Mononuclear cell (primary cell): ENCODE data around the gene ALDOB. TPM values are rescaled to one million over a fixed set of nuclear protein-coding genes. Genes with fewer than 3 reads are reported as not detected.

Experiments used
- H3K27me3 ChIP-seq: 2 replicates; pipeline ENCODE4 v1.6.0; 2011; ENCODE audit warnings: low read length, control low read depth; ENCODE audit not compliant: insufficient read depth
- H3K4me1 ChIP-seq: 2 replicates; pipeline ENCODE4 v1.5.1; 2011; ENCODE audit warnings: mild to moderate bottlenecking, low read length, control low read depth; ENCODE audit not compliant: insufficient read depth
- H3K4me3 ChIP-seq: 2 replicates; pipeline ENCODE4 v1.5.1; 2011; ENCODE audit warnings: mild to moderate bottlenecking, low read length, moderate library complexity
- H3K9me3 ChIP-seq: 2 replicates; pipeline ENCODE4 v1.5.1; 2011; ENCODE audit warnings: low read depth, mild to moderate bottlenecking, control low read depth, low read length
- total RNA-seq: library from RNA; depleted of rRNA; stranded (reverse); fragments of >200 nt; gene quantifications from one replicate; pipeline ENCODE4 v1.2.3, GENCODE V29; 2012

Gene ALDOB
- not detected for total RNA-seq

- no peaks in the 10 kb centered on the region for H3K4me1 ChIP-seq
- no peaks in the 10 kb centered on the region for H3K9me3 ChIP-seq
- no peak within 1 kb of the TSS for H3K4me3 ChIP-seq
- H3K27me3 ChIP-seq, result no peaks in the 10 kb centered on the region
Measured at GRCh38 chr9:101435601-101436079, at the start of gene ALDOB. Gene ALDOB, minus strand, starts transcription at chr9:101435774. Its CDS starts 4,887 bp downstream, at chr9:101430887.

- Histone ChIP-seq H3K4me1 (peaks cover 6% of the 10 kb centered on the region), H3K4me3 (no peak overlapping the region), H3K9me3 (no peaks in the 10 kb centered on the region), H3K27me3 (peaks cover 58% of the 10 kb centered on the region)
Measured at GRCh38 chr9:101484046-101484445, 48.5 kb upstream of the ALDOB start.

- Histone ChIP-seq H3K4me1 (peaks cover 5% of the 10 kb centered on the region), H3K4me3 (no peak overlapping the region), H3K9me3 (no peaks in the 10 kb centered on the region), H3K27me3 (peaks cover 30% of the 10 kb centered on the region)
Measured at GRCh38 chr9:101481261-101481660, 45.7 kb upstream of the ALDOB start.

DNA sequence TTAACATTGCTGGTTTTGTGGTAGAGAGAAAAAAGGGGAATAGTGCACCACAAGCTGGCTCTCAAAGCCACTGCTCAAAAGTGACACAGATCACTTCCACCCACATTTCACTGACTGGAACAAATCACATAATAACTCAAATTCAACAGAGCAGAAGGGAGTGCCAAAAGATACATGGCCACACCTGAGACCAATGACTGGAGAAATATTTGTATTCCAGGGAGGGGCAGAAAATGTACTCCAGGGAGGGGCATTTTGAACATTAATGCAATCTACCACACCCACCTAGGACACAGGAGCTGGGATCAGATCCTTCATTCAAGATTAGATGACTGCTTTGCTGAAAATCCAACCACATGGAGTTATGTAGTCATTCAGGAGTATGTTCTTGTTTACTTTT is 44.8 kb upstream of the ALDOB start:
- Histone ChIP-seq H3K27me3 (peaks cover 22% of the 10 kb centered on the region), H3K4me3 (no peak overlapping the region), H3K4me1 (no peaks in the 10 kb centered on the region), H3K9me3 (no peaks in the 10 kb centered on the region)

GRCh38 chr9:101479338-101480030 is 43.9 kb upstream of the ALDOB start:
- H3K9me3 ChIP-seq, result no peaks in the 10 kb centered on the region
- no peaks in the 10 kb centered on the region for H3K4me1 ChIP-seq
- H3K4me3 ChIP-seq, result no peak overlapping the region
- H3K27me3 ChIP-seq, result peaks cover 15% of the 10 kb centered on the region

DNA sequence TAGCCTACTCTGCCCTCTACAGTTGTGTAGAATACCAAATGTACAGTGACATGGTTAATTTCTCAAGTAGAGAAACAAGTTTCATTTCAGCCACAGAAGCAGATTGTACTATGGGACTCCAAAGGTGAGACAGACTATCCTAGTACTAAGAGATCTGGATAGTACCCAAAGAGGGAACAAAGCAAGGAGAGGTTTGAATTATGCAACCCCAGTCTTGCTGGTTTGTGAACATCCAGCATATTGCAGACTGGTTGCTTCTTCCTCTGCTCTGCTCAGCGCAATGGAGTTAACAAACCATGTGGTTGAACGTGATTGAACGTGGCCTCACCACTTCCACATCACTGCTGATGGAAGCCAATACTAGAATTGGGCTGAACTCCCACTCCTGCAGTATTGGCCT is 43.3 kb upstream of the ALDOB start:
- Histone ChIP-seq H3K4me1 (no peaks in the 10 kb centered on the region), H3K4me3 (no peak overlapping the region), H3K9me3 (no peaks in the 10 kb centered on the region), H3K27me3 (peaks cover 12% of the 10 kb centered on the region)

DNA sequence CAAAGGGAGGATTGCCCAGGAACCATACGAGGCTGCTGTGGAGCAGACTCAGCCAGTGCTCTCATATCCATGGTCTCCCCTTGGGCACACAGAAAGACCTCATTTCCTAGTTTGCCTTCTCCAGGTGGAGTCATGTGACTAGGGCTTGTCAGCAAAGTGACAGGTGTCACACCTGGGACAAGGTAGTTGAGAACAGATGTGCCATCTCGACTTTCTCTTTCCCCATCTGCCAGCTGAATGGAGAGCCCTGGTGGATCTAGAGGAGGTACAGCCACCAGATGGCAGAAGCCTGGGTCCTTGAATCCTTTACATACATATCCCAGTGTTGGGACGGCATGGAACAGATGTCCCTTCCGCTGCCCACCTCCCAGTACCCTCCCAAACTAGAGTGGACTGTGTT is 42.9 kb upstream of the ALDOB start:
- no peak overlapping the region for H3K4me3 ChIP-seq
- peaks cover 9% of the 10 kb centered on the region for H3K27me3 ChIP-seq
- no peaks in the 10 kb centered on the region for H3K4me1 ChIP-seq
- H3K9me3 ChIP-seq, result no peaks in the 10 kb centered on the region

GRCh38 chr9:101477736-101478135 is 42.2 kb upstream of the ALDOB start:
- no peaks in the 10 kb centered on the region for H3K4me1 ChIP-seq
- H3K4me3 ChIP-seq, result no peak overlapping the region
- H3K27me3 ChIP-seq, result peaks cover 6% of the 10 kb centered on the region

DNA sequence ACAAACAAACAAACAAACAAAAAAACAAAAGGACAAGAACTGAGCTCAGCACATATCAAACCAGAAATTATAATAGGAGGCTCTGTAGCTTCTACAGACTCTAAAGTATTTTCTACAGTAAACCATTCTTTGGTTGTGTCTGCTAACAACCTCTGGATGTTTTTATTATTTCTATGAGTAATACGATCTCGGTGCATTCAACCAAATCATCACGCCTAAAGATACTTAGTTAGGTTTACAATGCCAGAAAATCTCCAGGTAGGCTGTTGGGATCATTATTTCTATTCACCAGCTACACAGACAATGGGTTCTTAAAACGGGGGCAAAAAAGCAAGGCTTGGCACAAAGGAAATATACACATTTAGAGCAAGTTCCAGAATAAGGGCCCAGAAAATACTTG is 41.6 kb upstream of the ALDOB start:
- H3K9me3 ChIP-seq, result no peaks in the 10 kb centered on the region
- H3K27me3 ChIP-seq, result peaks cover 6% of the 10 kb centered on the region
- no peaks in the 10 kb centered on the region for H3K4me1 ChIP-seq
- no peak overlapping the region for H3K4me3 ChIP-seq

More at GRCh38 chr9:101477736-101478135, 42.2 kb upstream of the ALDOB start:
- H3K9me3 ChIP-seq, result no peaks in the 10 kb centered on the region

DNA sequence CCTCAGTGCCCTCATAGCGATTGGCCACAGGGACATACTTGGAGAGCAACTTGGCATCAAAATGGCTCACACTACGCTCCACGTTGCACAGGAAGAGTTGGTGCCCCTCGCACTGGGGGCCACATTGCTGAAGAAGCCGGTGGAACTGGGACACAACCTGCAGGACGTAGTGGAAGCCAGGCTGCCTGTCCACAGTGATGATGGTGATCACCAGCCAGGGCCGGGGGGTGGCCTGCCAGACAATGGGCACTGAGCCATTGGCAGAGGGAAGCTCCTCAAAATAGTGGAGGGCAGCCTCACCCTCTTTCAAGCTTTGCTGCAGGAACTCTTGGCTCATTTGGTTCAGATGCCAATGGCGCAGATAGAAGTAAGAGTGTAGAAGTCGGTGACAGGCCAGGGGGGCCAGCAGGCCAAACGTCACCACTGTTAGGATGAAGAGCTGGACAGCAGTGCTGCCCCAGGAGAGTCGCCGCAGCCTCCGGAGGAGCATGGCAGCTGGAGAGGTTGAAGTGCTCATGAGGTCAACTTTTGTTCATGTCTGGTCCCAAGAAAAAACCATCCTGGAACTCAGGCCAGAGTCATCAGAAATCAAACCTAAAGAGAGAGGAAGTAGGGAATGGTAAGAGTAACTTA is 41.1 kb upstream of the ALDOB start:
- Histone ChIP-seq H3K9me3 (no peaks in the 10 kb centered on the region), H3K4me1 (no peaks in the 10 kb centered on the region), H3K27me3 (peaks cover 10% of the 10 kb centered on the region), H3K4me3 (no peak overlapping the region)

DNA sequence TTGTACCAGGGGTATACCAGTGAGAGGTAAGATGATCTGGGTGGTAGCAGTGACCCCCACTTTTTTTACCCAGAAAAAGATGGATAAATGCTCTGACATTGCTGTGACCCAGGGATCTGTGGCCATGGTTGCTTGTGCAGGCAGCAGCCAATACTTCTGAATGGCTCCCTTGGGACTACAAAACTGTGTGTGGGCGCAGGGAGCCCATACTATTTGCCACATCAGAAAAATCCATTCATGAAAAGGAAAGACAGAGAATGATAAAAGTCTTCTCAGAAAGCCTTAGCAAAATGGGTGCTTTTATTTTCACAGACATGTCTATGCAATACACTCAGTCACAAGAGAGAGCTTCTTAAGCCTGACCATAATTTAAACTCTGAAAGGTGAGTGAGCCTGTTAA is 37.3 kb upstream of the ALDOB start:
- H3K4me3 ChIP-seq, result no peak overlapping the region
- no peaks in the 10 kb centered on the region for H3K4me1 ChIP-seq
- H3K9me3 ChIP-seq, result no peaks in the 10 kb centered on the region
- H3K27me3 ChIP-seq, result peaks cover 13% of the 10 kb centered on the region

GRCh38 chr9:101470929-101471328 is 35.4 kb upstream of the ALDOB start:
- H3K27me3 ChIP-seq, result peaks cover 13% of the 10 kb centered on the region
- H3K4me3 ChIP-seq, result no peak overlapping the region
- no peaks in the 10 kb centered on the region for H3K9me3 ChIP-seq
- no peaks in the 10 kb centered on the region for H3K4me1 ChIP-seq

DNA sequence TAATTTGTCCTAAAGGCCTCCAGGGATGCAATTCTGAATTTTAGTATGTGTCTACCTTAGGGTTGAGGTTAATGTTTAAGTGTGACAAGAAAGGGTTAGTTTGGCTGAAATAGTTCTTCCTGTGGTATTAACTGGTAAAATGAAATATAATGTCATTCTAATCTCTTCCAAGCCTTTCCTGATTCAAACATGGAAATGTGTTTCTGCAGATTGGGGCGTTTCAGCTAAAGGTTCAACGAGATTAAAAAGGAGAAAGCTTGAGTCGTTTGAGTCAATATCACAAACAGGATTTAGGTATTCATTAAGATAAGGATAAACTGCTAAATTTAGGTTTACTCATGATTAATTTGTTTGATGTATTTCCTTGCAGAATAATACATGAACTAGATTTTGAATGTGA is 34.4 kb upstream of the ALDOB start:
- no peak overlapping the region for H3K4me3 ChIP-seq
- H3K9me3 ChIP-seq, result no peaks in the 10 kb centered on the region
- peaks cover 17% of the 10 kb centered on the region for H3K27me3 ChIP-seq
- H3K4me1 ChIP-seq, result no peaks in the 10 kb centered on the region

DNA sequence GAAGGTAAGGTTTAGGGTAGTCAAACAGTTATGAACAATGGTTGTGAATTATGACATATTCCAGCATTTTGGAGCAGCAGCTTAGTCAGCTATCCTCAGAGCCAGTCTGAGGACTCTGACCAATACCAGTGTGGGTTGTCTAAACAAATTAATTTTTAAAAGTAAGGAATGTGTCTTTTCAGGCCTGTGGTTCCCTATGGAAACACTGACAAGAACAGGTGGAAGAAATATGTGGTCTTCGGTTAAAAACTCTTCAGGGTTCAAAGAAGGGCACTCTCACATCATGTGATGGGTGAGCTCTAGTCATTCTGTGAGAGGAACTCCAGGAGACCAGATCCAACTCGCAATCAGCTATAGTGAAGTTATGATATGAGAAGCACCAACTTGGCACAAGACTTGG is 33.5 kb upstream of the ALDOB start:
- H3K27me3 ChIP-seq, result peaks cover 12% of the 10 kb centered on the region
- H3K4me1 ChIP-seq, result no peaks in the 10 kb centered on the region
- H3K9me3 ChIP-seq, result no peaks in the 10 kb centered on the region
- H3K4me3 ChIP-seq, result no peak overlapping the region

DNA sequence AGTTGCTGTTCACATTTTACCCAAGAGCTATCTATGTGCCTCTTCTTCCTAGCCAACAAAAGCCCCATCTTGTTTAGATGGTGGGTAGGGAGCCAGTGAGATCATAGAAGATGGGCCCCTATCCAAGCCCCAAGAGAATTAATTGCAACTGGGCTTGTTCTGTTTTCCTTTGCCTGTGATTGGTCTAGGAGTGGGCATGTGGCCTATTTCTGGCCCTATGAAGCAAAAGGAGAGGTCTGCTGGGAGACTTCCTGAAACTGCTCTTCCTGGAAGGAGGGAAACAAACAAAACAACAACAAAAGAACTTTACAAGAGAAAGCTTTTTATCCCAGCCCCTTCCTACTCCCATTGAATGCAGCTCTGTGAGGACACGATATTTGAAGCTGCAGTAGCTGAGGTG is 32.5 kb upstream of the ALDOB start:
- peaks cover 12% of the 10 kb centered on the region for H3K27me3 ChIP-seq
- H3K9me3 ChIP-seq, result no peaks in the 10 kb centered on the region
- no peak overlapping the region for H3K4me3 ChIP-seq
- no peaks in the 10 kb centered on the region for H3K4me1 ChIP-seq

- peaks cover 12% of the 10 kb centered on the region for H3K27me3 ChIP-seq
- H3K9me3 ChIP-seq, result no peaks in the 10 kb centered on the region
- H3K4me3 ChIP-seq, result no peak overlapping the region
- no peaks in the 10 kb centered on the region for H3K4me1 ChIP-seq
Measured at GRCh38 chr9:101467690-101468089, 32.1 kb upstream of the ALDOB start.
